Neutrophil (primary cell): ENCODE results near the gene SV2B.

Experiments used
- H3K27ac ChIP-seq: fragments of 200-600 bp; sonication (generic); 2 replicates; pipeline ENCODE4 v1.5.1; 2016; ENCODE audit warnings: mild to moderate bottlenecking, moderate library complexity
- H3K27me3 ChIP-seq: fragments of 200-600 bp; sonication (generic); 2 replicates; pipeline ENCODE4 v1.6.0; 2016; ENCODE audit warnings: mild to moderate bottlenecking
- H3K36me3 ChIP-seq: fragments of 200-600 bp; sonication (generic); 2 replicates; pipeline ENCODE4 v1.5.1; 2017
- H3K4me1 ChIP-seq, 2 experiments: fragments of 200-600 bp in 1 of 2; sonication (generic) in 1 of 2; 1 replicate in 1 of 2; 2 replicates in 1 of 2; pipeline versions ENCODE4 v1.5.1 to v1.6.1; 2013 to 2016; ENCODE audit warnings: low read depth in 1 of 2, low read length in 1 of 2, mild to moderate bottlenecking in 1 of 2, moderate library complexity in 1 of 2; ENCODE audit not compliant: control insufficient read depth in 1 of 2, insufficient read depth in 1 of 2
- H3K4me3 ChIP-seq, 2 experiments: fragments of 200-600 bp in 1 of 2; sonication (generic) in 1 of 2; 1 replicate in 1 of 2; 2 replicates in 1 of 2; pipeline ENCODE4 v1.5.1; 2013 to 2016; ENCODE audit warnings: low read depth in 1 of 2, low read length in 1 of 2, mild to moderate bottlenecking in 1 of 2, moderate library complexity in 1 of 2
- H3K9me3 ChIP-seq: fragments of 200-600 bp; sonication (generic); 2 replicates; pipeline ENCODE4 v1.5.1; 2016
- TF ChIP-seq, protein P1 (sequence below): fragments of 200-600 bp; sonication (generic); IDR thresholded peaks from 2 replicates; pipeline ENCODE4 v1.5.1; 2016; ENCODE audit warnings: antibody characterized with exemption

SV2B gene

DNA sequence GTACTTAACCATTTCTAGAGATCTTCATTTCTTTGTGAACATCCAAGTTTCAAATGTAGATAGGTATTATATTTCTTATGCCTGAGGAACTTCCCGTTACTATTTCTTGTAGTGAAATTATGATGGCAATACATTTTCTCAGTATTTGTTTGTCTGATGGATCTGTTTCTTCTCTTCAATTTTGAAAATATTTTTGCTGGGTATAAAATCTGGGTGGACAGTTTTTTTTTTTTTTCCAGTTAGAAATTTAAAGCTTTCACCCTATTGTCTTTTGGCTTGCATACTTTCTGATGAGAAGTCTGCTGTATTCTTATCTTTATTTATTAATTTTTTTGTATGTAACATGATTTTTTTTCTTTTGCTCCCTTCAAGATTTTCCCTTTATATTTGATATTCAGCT, 175.8 kb downstream of the SV2B start:
- TF ChIP-seq, protein P1, sequence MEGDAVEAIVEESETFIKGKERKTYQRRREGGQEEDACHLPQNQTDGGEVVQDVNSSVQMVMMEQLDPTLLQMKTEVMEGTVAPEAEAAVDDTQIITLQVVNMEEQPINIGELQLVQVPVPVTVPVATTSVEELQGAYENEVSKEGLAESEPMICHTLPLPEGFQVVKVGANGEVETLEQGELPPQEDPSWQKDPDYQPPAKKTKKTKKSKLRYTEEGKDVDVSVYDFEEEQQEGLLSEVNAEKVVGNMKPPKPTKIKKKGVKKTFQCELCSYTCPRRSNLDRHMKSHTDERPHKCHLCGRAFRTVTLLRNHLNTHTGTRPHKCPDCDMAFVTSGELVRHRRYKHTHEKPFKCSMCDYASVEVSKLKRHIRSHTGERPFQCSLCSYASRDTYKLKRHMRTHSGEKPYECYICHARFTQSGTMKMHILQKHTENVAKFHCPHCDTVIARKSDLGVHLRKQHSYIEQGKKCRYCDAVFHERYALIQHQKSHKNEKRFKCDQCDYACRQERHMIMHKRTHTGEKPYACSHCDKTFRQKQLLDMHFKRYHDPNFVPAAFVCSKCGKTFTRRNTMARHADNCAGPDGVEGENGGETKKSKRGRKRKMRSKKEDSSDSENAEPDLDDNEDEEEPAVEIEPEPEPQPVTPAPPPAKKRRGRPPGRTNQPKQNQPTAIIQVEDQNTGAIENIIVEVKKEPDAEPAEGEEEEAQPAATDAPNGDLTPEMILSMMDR: no peak
- no peak overlapping the region for H3K4me3 ChIP-seq
- H3K27me3 ChIP-seq: peaks cover 13% of the 10 kb centered on the region
- H3K4me1 ChIP-seq: no peaks in the 10 kb centered on the region
- no peaks in the 10 kb centered on the region for H3K36me3 ChIP-seq
- no peak overlapping the region for H3K27ac ChIP-seq
- H3K9me3 ChIP-seq: no peaks in the 10 kb centered on the region

DNA sequence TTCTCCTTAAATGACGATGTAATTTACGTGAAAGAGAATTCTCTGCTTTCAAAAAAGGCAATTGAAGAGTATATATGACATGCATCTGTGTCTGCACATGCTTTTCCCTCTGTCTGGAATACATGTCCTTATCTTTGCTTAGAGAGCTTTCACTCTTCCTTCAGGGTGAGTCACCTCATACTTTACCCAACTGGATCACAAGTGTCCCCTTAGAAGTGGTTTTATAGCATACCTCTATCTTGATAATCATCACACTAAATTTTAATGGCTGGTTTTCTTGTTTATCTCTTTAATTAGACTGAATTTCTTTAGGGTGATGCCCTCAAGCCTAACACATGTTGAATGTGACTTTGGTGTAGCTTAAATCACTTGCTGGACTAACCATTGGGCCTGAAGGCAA, 178.9 kb downstream of the SV2B start:
- no peak overlapping the region for H3K4me3 ChIP-seq
- TF ChIP-seq, protein P1: no peak
- H3K4me1 ChIP-seq: no peaks in the 10 kb centered on the region
- H3K27ac ChIP-seq: no peak overlapping the region
- peaks cover 7% of the 10 kb centered on the region for H3K27me3 ChIP-seq
- H3K9me3 ChIP-seq: no peaks in the 10 kb centered on the region
- no peaks in the 10 kb centered on the region for H3K36me3 ChIP-seq

DNA sequence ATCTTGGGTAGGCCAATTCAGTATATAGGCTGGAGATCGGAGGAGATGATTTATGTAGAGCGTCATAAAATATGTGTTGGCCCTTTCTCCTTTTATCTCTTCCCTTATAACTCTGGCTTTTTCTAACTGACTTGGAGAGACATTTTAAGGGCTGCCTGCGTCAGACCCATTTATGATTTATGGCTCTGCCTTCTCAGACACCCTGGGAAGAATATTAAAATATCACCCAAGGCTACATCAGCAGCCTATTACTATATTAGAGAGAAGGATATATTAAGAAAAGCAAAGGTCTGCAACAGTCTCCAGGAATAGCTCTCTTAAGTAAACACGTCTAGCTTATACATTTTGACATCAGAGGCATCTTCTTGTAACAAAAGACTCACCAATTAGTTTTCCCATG, 179.4 kb downstream of the SV2B start:
- Histone ChIP-seq H3K27me3 (peaks cover 2% of the 10 kb centered on the region), H3K36me3 (no peaks in the 10 kb centered on the region), H3K9me3 (no peaks in the 10 kb centered on the region), H3K4me3 (no peak overlapping the region), H3K4me1 (no peaks in the 10 kb centered on the region), H3K27ac (no peak overlapping the region)
- TF ChIP-seq, protein P1: no peak

DNA sequence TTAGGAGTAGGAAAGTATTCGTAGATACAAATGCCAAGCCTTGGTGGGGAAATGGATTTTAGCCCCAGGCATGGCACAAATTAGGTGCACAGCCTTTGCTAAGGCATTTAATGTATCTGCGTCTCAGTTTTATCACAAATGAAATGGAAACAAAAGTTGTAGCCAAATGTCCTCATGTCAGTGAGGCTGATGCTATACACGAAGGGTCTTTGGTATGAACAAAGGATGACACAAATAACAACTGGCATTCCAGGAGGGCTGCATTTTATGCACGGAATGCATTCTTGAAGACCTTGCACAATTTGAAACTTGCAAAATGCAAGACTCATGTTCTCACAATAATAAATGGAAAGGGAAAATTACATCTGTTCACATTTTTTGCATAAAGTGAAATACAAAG, 181.9 kb downstream of the SV2B start:
- TF ChIP-seq, protein P1: no peak
- no peak overlapping the region for H3K4me3 ChIP-seq
- no peak overlapping the region for H3K27ac ChIP-seq
- H3K9me3 ChIP-seq: no peaks in the 10 kb centered on the region
- no peaks in the 10 kb centered on the region for H3K4me1 ChIP-seq
- H3K27me3 ChIP-seq: no peaks in the 10 kb centered on the region
- H3K36me3 ChIP-seq: no peaks in the 10 kb centered on the region

DNA sequence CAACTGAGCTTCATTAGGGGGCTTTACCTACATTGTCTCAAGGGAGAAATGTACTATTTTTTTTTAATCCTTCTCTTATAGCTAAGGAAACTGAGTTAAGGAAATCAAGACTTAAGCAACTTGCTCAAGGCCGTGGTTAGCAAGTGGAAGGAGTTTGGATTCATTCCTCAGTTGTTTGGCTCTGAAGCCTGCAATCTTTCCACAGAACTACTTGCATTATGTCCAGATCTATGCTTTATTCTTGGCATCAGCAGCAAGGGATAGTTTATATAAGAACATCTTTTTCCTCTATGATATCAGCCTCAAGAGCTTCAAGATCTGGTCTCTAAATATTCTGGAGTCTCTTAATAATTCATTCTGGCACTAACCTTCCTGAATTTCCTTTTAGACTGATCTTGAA, 182.4 kb downstream of the SV2B start:
- no peaks in the 10 kb centered on the region for H3K36me3 ChIP-seq
- no peak overlapping the region for H3K4me3 ChIP-seq
- TF ChIP-seq, protein P1: no peak
- H3K9me3 ChIP-seq: no peaks in the 10 kb centered on the region
- no peaks in the 10 kb centered on the region for H3K27me3 ChIP-seq
- no peak overlapping the region for H3K27ac ChIP-seq
- no peaks in the 10 kb centered on the region for H3K4me1 ChIP-seq

DNA sequence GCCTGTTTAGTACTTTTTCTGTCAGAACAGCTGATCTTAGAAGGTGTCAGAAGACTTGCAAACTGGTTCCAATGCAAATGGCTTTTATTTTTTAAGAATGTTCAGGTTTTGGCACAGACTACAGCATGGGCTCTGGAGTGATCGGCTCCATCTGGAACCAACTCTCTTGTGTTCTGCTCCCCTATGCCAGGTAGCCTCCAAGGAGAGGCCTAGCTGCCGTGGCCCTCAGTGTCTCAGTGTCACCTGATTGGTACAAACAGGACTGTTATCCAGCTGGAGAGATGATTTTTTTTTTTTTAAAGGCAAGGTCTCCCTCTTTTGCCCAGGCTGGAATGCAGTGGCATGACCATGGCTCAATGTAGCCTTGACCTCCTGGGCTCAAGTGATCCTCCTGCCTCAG, 183.1 kb downstream of the SV2B start:
- no peaks in the 10 kb centered on the region for H3K4me1 ChIP-seq
- H3K27me3 ChIP-seq: no peaks in the 10 kb centered on the region
- TF ChIP-seq, protein P1: no peak
- H3K9me3 ChIP-seq: no peaks in the 10 kb centered on the region
- no peaks in the 10 kb centered on the region for H3K36me3 ChIP-seq
- H3K4me3 ChIP-seq: no peak overlapping the region
- no peak overlapping the region for H3K27ac ChIP-seq
